SK-MEL-5 (cell line): ENCODE results near the gene YIF1A. TPM values are rescaled to one million over a fixed set of nuclear protein-coding genes. Genes with fewer than 3 reads are reported as not detected.
A peak's percentile ranks its signal among the peaks of the same experiment; 100 is the strongest.

Experiments used
- DNase-seq: peaks from one replicate; pipeline ENCODE4 v3.0.0-alpha.2; 2016; ENCODE audit warnings: low read depth, low spot score
- in situ Hi-C: cut with HindIII; loops from 2 replicates; pipeline ENCODE4 v1.10.0; 2016; ENCODE audit warnings: low sequenced_read_pairs, high pct_unique_total_duplicates, low pct_unique_long_range_greater_than_20kb
- polyA plus RNA-seq, 2 experiments: library from polyadenylated mRNA; depleted of rRNA; stranded (reverse); fragments of >200 nt; gene quantifications; 2 replicates each; pipeline ENCODE4 v1.2.3, GENCODE V29; 2015
- total RNA-seq: library from RNA; depleted of rRNA; stranded (reverse); fragments of >200 nt; shearing (Covaris generic); gene quantifications from 2 replicates; pipeline ENCODE4 v1.2.3, GENCODE V29; 2014; rRNA removed

YIF1A gene, protein sequence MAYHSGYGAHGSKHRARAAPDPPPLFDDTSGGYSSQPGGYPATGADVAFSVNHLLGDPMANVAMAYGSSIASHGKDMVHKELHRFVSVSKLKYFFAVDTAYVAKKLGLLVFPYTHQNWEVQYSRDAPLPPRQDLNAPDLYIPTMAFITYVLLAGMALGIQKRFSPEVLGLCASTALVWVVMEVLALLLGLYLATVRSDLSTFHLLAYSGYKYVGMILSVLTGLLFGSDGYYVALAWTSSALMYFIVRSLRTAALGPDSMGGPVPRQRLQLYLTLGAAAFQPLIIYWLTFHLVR
- 178 and 183 TPM in 2 replicates for total RNA-seq
- polyA plus RNA-seq (2015; cell fraction: cytosol; rRNA removed), result 136 and 168 TPM in 2 replicates
- 86.6 and 97.3 TPM in 2 replicates for polyA plus RNA-seq (2015; cell fraction: nucleus; rRNA removed)

- in situ Hi-C loops, result no loop called here
- peak; percentile 98 for DNase-seq
These were observed at the start of gene YIF1A for GRCh38 chr11:66288671-66289547. Gene YIF1A (minus strand): TSS chr11:66289143. CDS start chr11:66288985, 158 bp downstream.

DNA sequence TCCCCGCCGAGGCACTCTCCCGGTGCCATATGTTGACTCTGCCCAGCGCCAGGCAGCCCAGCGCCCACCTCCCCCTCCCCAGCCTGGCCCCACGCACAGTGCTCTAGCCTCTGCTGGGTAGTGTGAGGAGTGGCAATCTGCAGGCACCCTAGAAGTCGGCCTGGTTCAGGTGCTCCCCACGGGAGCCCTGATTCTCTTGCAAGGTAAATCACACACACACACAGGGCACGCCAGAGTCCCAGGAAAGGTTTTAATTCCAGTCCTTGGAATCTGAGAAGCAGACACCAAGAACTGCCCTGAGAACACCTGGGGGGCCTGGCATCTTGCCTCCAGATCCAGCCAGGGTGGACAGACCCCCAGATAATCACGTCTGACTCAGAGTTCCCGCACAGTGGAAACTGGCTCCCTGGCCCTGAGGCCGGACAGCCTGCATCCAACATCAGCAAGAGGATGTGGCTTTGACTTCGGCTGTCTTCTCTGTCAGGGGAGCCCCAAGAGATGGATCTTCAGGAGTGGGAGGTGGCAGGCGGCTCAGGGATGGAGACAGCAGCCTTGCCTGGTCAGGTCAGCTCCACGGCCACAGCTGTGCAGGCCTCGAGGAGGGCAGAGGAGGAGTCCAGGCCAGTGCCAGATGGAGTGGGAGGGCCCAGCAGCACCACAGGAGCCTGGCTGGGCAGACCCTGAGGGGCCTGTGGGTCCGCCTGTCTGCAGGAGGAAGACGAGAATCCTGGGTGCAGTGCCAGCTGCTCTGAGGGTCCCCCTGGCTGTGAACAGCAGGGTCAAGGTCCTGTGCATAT, 48.4 kb upstream of the YIF1A start:
- in situ Hi-C loops, result no loop called here

GRCh38 chr11:66336234-66337102, 47.5 kb upstream of the YIF1A start, which contains the start of gene RIN1:
Gene RIN1 (minus strand): TSS chr11:66336434. CDS start chr11:66336402, 32 bp downstream.
- in situ Hi-C loops, result no loop called here
- DNase-seq, result peak; percentile 70

More for the DNA sequence above, 48.4 kb upstream of the YIF1A start:
- DNase-seq, result no peak

DNA sequence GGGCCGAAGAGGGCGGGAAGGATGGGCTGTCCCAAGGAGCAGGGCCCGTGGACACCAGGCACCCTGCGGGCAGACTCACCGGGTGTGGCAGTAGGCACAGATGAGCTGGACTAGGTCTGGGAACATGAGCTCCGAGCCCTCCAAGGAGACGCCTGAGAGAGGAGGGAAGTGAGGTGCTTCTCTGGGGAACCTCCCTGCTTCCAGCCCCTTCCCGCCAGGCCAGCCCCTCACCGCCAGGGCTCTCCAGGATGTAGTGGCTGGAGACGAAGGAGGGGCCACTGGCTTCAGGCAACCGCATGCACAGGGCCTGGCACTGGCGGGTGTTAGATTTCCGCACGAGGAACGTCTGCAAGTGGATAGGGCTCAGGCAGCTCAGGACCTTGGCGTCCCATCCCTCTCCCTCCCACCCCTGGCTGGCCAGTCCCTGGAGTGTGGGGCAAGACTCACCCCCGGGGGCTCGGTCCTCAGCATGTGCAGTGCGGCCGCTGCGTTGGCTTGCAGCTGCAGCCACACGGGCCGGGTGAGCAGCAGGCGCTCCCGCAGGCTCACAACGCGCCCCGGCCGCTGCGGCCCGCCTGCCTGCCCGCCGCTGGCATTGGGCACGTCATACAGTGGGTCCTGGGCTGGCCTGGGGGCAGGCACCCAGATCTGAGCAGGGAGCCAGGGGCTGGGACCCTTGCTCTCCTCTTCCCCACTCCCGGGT, 46.7 kb upstream of the YIF1A start:
- in situ Hi-C loops, result no loop called here
- DNase-seq, result no peak

GRCh38 chr11:66334605-66335442, 45.9 kb upstream of the YIF1A start:
- no peak for DNase-seq
- in situ Hi-C loops, result no loop called here

GRCh38 chr11:66333896-66334604, 45.1 kb upstream of the YIF1A start:
- in situ Hi-C loops, result no loop called here

GRCh38 chr11:66333220-66333877, 44.4 kb upstream of the YIF1A start:
- in situ Hi-C loops, result no loop called here
- DNase-seq, result no peak

More at GRCh38 chr11:66333896-66334604, 45.1 kb upstream of the YIF1A start:
- DNase-seq, result no peak

- in situ Hi-C loops, result no loop called here
These were observed 43.7 kb upstream of the YIF1A start for GRCh38 chr11:66332371-66333219.

DNA sequence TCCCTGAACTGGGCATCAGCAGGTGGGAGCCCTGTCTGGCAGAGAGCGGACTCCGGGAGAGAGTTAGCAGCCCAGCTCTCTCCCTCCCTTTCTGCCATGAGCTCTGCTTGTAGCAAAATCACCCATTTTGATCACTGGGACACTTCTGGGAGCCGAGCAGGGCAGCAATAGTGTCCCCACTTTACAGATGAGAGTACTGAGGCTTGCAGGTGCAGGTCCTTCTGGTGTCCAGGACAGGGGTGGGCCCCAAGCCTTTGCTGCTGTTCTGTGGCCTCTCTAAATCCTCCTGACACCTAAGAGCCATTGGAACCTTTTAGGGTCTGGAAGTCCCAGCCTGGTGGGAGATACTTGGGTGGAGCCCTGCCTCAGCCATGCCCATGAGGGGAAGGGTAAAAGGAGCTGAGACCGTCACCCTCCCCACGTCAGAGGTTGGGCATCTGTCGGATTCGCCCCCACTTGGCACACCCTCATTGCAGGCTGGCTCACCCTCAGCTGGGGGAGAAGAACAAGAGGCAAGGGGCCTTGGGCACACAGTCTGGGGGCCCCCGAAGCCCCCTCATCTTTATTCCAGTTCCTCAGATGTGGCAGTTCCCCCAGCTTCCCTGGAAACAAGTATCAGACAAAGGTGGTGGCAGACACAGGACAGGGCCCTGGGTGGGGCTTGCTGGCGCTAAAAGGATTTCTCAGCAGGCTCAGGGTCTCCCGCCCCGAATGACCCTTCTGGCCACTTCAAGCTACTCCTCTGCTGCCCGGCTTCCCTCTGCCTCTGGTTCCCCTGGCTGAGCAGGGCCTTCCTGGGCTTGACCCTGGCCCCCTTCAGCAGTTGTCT, 42.8 kb upstream of the YIF1A start:
- in situ Hi-C loops, result no loop called here
- no peak for DNase-seq

More at GRCh38 chr11:66332371-66333219, 43.7 kb upstream of the YIF1A start:
- DNase-seq, result no peak

DNA sequence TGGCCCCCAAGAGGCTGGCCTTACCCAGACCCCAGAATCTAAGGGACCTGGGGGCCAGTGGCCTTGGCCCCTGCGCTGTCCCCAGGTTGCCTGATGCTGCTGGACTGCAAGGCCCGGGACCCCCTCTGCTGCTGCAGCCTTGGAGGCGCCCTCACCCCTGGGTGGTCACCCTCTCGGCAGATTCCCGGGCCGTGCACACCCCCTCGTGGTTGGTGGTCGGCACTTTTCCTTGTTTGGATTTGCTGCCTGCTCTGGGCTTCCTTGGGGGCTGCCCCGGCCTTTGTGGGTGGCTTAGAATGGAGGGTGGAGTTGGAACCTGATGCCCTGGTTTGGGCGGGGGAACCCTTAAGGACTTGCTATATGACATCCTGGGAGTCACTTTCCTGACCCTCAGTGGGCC, 42.0 kb upstream of the YIF1A start:
- no peak for DNase-seq
- in situ Hi-C loops, result no loop called here

DNA sequence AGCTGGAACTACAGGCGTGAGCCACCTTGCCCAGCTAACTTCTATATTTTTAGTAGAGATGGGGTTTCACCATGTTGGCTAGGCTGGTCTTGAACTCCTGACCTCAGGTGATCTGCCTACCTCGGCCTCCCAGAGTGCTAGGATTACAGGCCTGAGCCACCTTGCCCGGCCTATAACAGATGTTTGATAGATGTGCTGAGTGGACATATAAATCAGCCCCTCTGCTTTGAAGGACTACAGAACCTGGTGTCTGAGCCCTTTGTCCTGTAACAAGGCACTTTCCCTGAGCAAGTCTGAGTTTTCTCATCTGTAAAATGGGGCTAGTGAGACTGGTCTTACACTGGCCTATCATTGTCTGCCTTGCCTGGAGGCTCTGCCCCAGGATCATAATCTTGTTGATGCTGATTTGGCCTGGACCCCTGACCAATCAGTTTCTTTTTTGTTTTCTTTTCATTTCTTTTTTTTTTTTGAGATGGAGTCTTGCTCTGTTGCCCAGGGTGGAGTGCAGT, 40.3 kb upstream of the YIF1A start:
- no peak for DNase-seq
- in situ Hi-C loops, result no loop called here

GRCh38 chr11:66328302-66329144, 39.6 kb upstream of the YIF1A start:
- in situ Hi-C loops, result no loop called here
- peak; percentile 73 for DNase-seq
